ENCODE measurements around the gene HOXA9.

The HOXA9 gene

DNA sequence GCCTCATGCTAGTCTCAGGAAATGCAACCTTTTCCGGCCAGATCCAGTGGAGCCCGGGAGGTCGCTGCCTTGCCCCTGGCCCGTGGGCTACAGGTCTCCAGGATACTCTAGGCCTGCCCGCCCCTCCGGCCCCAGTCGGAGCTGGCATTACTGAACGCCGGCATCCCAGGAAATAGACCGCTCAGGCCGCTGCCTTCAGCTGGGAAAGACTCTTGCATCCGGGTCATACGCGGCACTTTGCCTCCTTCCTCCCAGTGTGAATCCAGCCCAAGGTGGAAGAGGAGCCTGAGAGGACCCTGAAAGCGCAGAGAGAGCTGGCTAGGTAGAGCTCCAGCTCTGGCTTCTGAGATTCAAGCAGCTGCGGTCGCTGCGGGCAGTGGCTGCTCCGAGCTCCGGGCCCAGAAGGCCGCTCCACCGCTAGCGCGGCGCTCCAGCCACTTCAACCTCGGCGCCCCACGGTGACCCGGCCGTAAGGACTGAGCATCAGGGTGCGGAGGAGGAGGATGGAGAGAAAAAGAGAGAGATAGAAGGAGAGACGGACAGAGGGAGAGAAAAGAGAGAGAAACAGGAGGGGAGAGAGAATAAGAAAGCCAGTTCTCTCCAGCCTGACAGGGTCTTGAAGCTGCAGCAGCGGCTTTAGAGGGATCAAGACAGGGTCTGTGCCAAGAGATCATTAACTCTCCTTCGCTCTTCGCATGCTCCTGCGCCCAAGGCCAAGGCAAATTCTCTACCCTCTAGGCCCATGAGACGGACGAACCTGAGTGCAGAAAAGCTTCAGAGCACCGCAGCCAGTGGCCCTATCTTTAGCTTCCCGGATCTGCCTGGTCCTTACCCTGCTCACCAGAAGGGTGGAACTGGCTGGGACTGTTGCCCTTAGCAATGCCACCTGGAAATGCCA is 10.5 kb upstream of the HOXA9 start:
- DNase-seq: no peak

GRCh38 chr7:27174874-27175625 is 9.7 kb upstream of the HOXA9 start:
- no peak for DNase-seq

GRCh38 chr7:27173956-27174873 is 8.9 kb upstream of the HOXA9 start, which contains the start of gene HOXA10:
Gene HOXA10 (minus strand): TSS chr7:27174320. CDS start chr7:27174306, 14 bp downstream.
- peak; percentile 20 to 54 for DNase-seq

DNA sequence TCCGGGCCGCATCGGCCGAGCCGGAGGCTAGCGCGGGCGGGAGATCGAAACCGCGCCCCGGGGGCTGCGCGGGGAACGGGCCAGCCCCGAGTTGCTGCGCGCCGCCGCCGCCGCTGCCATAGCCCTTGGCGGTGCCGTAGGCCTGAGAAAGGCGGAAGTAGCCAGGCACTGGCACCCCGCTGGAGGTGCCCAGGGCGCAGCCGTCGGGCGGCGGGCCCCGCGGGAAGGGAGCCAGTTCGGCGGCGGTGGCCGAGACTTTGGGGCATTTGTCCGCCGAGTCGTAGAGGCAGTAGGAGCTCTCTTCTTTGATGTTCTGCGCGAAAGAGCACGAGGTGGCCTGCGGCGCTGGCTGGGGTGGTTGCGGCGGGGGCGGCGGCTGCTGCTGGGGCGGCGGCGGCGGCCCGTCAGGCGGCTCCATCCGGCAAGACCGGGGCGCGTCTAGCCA is 8.2 kb upstream of the HOXA9 start:
- peak in 1 of 2 experiments; percentile 24 for DNase-seq

- no peak for DNase-seq
These were observed 7.6 kb upstream of the HOXA9 start for GRCh38 chr7:27172823-27173510.

- no peak for DNase-seq
These were observed 7.0 kb upstream of the HOXA9 start for GRCh38 chr7:27172315-27172774.

- DNase-seq: peak in 1 of 2 experiments; percentile 30
These were observed 6.4 kb upstream of the HOXA9 start for GRCh38 chr7:27171637-27172314.

DNA sequence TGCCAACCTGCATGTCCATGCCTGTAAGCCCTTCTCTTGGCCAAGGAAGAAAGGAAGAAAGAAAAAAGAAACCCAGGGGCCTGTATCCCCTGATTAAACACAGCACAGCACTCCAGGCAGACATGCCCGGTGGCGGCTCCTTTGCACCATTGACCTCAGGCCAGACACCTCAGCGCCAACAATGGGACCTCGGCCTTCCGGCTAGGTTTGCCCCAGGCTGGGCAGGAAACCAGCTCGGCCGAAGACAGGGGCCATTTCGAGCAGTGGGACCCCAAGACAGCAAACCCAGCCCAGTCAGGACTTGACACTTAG is 5.9 kb upstream of the HOXA9 start:
- no peak for DNase-seq

- DNase-seq: no peak
These were observed 5.3 kb upstream of the HOXA9 start for GRCh38 chr7:27170426-27171324.

DNA sequence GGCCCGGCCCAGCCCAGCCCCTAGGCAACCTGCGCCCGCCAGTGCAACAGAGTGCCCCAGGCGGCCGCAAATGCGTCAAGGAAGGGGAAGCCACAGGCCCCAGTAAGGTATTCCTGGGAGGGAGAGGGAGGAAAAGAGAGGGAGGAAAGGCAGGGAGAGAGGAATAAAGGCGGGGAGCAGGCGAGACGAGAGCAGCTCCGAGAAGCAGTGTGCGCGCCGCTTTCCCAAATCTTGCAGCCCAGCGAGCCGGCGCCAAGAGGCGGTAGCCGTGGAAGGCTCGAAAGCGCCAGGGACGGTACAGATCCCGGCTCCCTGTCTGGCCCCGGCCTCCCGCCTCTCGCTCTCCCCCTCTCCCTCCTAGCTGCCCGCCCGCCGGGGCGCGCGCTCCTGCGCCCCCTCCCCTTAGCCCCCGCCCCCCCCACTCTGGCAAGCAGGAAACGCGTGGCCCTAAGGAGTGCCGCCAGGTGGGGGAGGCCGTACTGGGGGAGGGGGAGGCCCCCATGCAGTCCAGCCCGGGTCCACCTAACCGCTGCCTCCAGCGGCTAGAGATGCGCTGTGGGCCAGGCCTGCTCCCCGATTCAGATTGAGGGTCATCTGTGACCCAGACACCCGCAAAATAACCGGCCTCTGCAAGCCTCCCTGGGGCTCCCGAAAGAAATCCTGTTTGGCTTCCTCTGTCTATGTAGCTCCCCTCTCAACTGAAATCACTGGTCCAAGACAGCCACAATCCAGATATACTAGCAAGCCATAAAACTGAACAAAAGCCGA is 4.5 kb upstream of the HOXA9 start:
- DNase-seq: peak; percentile 53 to 69

DNA sequence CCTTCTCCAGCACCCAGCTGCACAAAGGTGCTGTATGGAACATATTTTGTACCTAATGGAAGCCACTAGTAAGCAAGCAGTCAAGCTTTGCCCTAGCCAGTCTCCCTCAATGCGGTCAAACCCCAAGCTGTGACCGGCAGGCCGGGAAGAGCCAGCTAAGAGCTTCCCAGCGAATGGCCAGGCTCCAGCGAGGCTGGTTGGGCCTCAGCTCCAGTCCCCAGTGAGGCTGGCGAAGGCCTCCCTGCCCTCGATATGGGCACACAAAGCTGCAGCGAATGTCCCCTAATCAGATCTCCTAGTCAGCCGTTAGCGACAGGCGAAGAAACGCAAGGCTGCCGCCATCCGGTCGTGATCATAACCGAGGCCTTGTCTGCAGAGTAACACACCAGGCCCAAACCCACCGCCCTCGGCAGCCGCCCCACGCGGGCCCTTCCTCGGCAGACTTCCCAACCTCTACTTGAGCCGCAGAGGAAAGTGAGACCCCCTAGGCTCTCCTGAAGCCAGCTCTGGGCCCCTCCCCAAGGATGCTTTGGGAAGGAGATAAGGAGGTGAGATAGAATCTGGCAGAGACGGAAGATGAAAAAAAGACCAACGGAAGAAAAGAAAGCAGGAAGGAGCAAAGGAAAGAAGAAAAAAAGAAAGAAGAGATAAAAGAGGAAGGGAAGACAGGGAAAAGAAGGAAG is 3.1 kb upstream of the HOXA9 start:
- peak; percentile 46 to 73 for DNase-seq

- DNase-seq: no peak
These were observed 2.6 kb upstream of the HOXA9 start for GRCh38 chr7:27167916-27168264.

DNA sequence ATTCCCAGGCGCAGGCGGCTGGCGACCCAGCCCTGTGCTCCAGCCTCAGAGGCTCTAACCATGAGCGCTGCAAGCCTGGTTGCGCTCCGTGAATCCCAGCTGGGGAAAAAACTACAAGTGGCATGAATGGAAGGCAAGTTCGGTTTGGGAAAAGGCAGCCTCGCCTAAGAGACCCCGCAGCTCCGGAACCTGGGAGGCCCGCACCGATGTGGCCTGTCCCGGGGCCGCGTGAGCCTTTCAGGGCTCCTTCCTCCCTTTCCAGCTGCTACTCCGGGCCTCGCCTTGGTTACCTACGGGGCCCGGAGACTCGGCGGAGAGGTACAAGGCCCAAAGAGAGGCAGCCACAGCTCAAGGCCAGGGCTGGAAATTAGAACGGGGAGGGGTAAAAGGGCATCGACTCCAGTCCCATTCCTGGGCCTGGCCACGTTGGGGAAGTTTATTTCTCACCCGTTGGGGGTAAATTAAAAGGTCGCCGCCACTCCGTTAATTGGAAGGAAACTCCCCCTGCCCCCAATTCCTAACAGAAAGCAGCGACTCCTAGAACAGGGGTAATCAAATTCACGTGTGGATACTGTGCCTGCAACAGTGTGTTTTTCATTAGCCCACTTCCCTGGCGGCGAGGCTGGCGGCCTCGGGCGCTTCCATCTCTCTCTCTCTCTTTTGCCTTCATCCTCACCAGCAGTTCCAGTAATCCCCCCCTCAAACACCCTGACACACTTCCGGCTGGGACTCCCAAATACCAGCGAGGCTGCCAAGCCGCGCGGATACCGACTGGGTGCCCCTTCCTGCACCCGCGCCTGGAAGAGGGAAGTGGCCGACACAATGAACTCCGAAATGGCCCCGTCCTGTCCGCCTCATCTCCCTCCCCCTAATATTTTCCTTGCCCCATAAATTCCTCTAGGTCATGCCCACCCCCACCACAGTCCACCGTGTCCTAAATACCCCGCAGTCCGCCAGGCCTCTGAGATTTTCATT is 1.5 kb upstream of the HOXA9 start:
- DNase-seq: no peak

DNA sequence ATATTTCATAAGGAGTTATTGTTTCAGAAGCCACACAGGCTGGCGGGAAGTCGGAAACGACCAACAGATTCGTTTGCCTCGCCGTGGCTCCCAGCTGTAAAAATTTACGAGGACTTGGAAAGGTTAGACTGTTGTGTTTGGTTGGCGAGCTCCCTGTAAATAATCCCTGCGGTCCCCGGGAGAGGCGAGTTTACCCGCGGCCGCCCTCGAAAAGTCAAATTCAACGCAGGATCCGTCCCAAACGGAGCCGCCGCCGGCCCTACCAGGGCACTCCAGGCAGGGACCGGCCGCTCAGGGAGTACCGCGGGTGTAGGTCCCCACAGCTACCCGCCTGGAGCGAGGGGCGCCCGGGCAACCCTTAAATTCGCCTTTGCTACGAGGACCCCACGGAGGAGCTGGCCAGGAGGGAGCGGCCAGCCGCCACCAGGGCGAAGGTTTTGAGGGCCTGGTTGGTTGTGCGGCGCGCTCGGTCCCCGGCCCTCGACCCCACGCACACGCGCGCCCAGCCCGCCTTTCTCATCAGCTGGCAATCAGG is 726 bp upstream of the HOXA9 start:
- DNase-seq: peak in 1 of 2 experiments; percentile 59

- no peak for DNase-seq
These were observed 809 bp downstream of the HOXA9 start for GRCh38 chr7:27164367-27165088.

- DNase-seq: no peak
These were observed 1.3 kb downstream of the HOXA9 start for GRCh38 chr7:27164045-27164366.

All from NCI-H1930 (cell line).